ENCODE measurements around the gene HFE. TPM values are rescaled to one million over a fixed set of nuclear protein-coding genes. Genes with fewer than 3 reads are reported as not detected.

Gene HFE
- total RNA-seq, 1 experiment from 2014 or later = 7.8 TPM

DNA sequence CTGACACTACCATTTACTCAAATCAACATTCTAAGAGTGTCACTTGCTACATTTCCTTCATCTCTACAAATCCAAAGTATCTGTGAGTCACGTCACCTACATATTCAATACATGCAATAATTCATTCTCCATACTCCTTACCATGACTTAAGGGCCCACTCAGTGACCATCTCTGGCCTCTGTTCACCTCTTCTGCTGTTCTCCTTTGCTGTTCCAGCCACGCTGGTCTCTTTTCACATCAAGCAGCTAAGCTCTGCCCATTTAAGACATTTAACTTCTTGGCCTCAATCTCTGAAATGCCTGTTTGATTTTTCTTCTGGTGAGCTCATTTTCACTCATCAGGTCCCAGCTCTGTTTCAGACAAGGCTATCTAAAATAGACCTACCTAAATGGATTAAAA, 46.5 kb downstream of the HFE start:
- DNase-seq (ENCODE audit: low spot score) = no peak
- intact Hi-C loops (cut with micrococcal nuclease; ENCODE audit: unreplicated experiment) = no loop called here
- TF ChIP-seq EZH2 (IDR thresholded peaks at IDR 0.05; ENCODE audit: borderline replicate concordance, low read depth, low read length, poor library complexity, severe bottlenecking) = no peak
- TF ChIP-seq, protein P1, sequence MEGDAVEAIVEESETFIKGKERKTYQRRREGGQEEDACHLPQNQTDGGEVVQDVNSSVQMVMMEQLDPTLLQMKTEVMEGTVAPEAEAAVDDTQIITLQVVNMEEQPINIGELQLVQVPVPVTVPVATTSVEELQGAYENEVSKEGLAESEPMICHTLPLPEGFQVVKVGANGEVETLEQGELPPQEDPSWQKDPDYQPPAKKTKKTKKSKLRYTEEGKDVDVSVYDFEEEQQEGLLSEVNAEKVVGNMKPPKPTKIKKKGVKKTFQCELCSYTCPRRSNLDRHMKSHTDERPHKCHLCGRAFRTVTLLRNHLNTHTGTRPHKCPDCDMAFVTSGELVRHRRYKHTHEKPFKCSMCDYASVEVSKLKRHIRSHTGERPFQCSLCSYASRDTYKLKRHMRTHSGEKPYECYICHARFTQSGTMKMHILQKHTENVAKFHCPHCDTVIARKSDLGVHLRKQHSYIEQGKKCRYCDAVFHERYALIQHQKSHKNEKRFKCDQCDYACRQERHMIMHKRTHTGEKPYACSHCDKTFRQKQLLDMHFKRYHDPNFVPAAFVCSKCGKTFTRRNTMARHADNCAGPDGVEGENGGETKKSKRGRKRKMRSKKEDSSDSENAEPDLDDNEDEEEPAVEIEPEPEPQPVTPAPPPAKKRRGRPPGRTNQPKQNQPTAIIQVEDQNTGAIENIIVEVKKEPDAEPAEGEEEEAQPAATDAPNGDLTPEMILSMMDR (conservative IDR thresholded peaks at IDR 0.05; ENCODE audit: low read depth, low read length) = no peak
- ChIA-PET CTCF (no interaction called here), POLR2A (ENCODE audit: low non-redundant PET) (no interaction called here)
- Histone ChIP-seq H3K4me3 (ENCODE audit: low read depth, low read length, poor library complexity, severe bottlenecking) (no peak overlapping the region), H3K9me3 (ENCODE audit: low read depth, low read length, poor library complexity, severe bottlenecking) (no peaks in the 10 kb centered on the region), H3K27me3 (replicated peaks; ENCODE audit: insufficient read depth, low read depth, low read length, poor library complexity) (no peaks in the 10 kb centered on the region), H3K4me1 (ENCODE audit: insufficient read depth, low read length, poor library complexity, severe bottlenecking) (peaks cover 72% of the 10 kb centered on the region), H3K27ac (ENCODE audit: low read depth, low read length, poor library complexity, severe bottlenecking) (peak overlapping the region; percentile 91), H3K36me3 (ENCODE audit: insufficient read depth, low read length, poor library complexity, severe bottlenecking) (peaks cover 3% of the 10 kb centered on the region)
- no TSS peak for BruUV-seq (replicated peaks)

DNA sequence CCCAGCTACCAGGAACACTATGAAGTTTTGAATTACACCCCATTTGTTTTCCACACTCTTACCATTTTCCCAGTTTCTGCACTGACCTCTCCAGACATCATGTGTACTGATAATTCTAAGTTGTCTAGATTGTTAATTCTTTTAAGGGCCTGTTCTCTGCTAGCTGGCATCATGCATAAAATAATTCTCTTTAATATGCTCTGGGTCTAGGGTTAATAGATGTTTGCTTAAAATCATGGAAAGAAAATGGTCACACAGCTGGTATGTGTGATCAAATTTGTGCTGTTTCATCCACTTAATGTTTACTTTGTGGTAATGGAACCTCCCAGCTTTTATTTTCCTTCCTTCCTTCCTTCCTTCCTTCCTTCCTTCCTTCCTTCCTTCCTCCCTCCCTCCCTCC, 49.1 kb downstream of the HFE start:
- Histone ChIP-seq H3K27ac (ENCODE audit: low read depth, low read length, poor library complexity, severe bottlenecking) (peak overlapping the region; percentile 96), H3K4me1 (ENCODE audit: insufficient read depth, low read length, poor library complexity, severe bottlenecking) (peaks cover 79% of the 10 kb centered on the region), H3K27me3 (replicated peaks; ENCODE audit: insufficient read depth, low read depth, low read length, poor library complexity) (no peaks in the 10 kb centered on the region), H3K36me3 (ENCODE audit: insufficient read depth, low read length, poor library complexity, severe bottlenecking) (no peaks in the 10 kb centered on the region), H3K9me3 (ENCODE audit: low read depth, low read length, poor library complexity, severe bottlenecking) (no peaks in the 10 kb centered on the region), H3K4me3 (ENCODE audit: low read depth, low read length, poor library complexity, severe bottlenecking) (no peak overlapping the region)
- intact Hi-C loops (cut with micrococcal nuclease; ENCODE audit: unreplicated experiment) = no loop called here
- ChIA-PET POLR2A (ENCODE audit: low non-redundant PET) (interaction anchor here (0.5 to 2.0 kb wide), 5 partner anchors 11 to 60 kb away, joined by 3 to 20 read pairs (median 5); a partner anchor contains a TSS), CTCF (no interaction called here)
- no TSS peak for BruUV-seq (replicated peaks)
- DNase-seq (ENCODE audit: low spot score) = peak; percentile 90
- TF ChIP-seq EZH2 (IDR thresholded peaks at IDR 0.05; ENCODE audit: borderline replicate concordance, low read depth, low read length, poor library complexity, severe bottlenecking) = no peak
- TF ChIP-seq, protein P1 (conservative IDR thresholded peaks at IDR 0.05; ENCODE audit: low read depth, low read length) = no peak

DNA sequence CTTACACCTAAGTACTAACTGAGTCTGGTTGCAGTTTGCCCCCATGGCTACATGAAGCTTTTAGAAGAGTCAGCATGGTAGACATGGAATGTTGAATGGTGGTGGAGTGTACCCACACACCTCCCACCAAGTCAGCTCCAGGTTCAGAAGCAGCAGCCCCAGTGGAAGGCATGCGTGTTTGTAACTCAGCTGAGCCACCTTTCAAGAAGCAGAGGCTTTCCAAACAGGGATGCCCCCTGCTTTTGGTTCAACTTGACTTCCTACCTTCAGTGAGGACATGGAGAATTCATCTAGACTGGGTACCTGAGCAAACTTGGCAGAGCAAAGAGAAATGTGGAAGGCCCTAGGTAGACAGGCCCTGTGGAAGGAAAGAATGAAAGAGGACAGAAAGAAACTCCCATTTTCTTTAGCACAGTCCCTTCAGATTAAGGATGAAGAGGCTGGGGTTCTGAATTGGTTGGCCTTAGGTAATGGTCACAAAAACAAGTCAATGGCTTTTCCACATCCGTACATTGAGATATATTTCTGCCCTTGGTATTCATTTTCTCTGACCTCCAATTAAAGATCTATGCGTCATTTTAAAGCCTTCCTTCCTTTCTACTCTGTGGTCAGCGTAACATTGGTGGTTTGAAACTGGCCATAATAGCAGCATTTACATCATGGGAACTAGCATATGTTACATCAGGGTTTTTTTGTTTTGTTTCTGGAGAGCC, 53.2 kb downstream of the HFE start:
- Histone ChIP-seq H3K27me3 (replicated peaks; ENCODE audit: insufficient read depth, low read depth, low read length, poor library complexity) (no peaks in the 10 kb centered on the region), H3K4me1 (ENCODE audit: insufficient read depth, low read length, poor library complexity, severe bottlenecking) (peaks cover 50% of the 10 kb centered on the region), H3K4me3 (ENCODE audit: low read depth, low read length, poor library complexity, severe bottlenecking) (no peak overlapping the region), H3K9me3 (ENCODE audit: low read depth, low read length, poor library complexity, severe bottlenecking) (no peaks in the 10 kb centered on the region), H3K27ac (ENCODE audit: low read depth, low read length, poor library complexity, severe bottlenecking) (peak overlapping the region; percentile 96), H3K36me3 (ENCODE audit: insufficient read depth, low read length, poor library complexity, severe bottlenecking) (no peaks in the 10 kb centered on the region)
- intact Hi-C loops (cut with micrococcal nuclease; ENCODE audit: unreplicated experiment) = no loop called here
- no TSS peak for BruUV-seq (replicated peaks)
- ChIA-PET CTCF (no interaction called here), POLR2A (ENCODE audit: low non-redundant PET) (interaction anchor here (1.1 kb wide), 1 partner anchor 16 kb away, joined by 3 read pairs; a partner anchor contains a TSS)
- DNase-seq (ENCODE audit: low spot score) = no peak
- no peak for TF ChIP-seq EZH2 (IDR thresholded peaks at IDR 0.05; ENCODE audit: borderline replicate concordance, low read depth, low read length, poor library complexity, severe bottlenecking)
- TF ChIP-seq, protein P1 (conservative IDR thresholded peaks at IDR 0.05; ENCODE audit: low read depth, low read length) = no peak

Measured in A673 (cell line).